ENCODE results near the gene GET4.

Gene GET4

DNA sequence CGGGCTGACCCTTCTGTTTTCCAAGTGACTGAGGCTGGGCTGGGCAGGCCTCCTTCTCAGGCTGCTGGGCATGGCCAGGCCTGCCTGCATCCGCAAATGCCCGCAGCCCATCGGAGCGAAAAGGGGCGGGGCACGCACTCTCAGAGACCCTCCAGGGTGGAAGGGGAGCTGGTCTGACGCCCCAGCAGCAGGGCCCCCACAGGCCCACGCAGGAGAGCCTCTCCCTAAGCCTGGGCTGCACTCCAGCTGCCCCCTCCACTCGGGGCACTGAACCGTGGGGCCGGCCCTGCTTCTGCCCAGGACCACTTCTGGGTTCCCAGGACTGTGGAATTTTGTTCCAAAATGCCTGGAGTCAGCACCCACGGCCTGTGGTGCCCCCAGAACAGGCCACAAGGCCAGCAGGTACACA is 68.8 kb downstream of the GET4 start:
- Histone ChIP-seq H3K4me1 (ENCODE audit: insufficient read depth, low read length) (peaks cover 14% of the 10 kb centered on the region; the same call in 1 of the 2 replicates), H3K9me3 (ENCODE audit: control insufficient read depth, insufficient read depth, low read length) (peaks cover 3% of the 10 kb centered on the region; the same call in 1 of the 2 replicates), H3K36me3 (ENCODE audit: insufficient read depth, low read length) (no peaks in the 10 kb centered on the region), H3K9ac (ENCODE audit: low read depth, low read length) (0 out of 2 replicates have a peak overlapping the region, but pooled peaks have one; percentile 43)

DNA sequence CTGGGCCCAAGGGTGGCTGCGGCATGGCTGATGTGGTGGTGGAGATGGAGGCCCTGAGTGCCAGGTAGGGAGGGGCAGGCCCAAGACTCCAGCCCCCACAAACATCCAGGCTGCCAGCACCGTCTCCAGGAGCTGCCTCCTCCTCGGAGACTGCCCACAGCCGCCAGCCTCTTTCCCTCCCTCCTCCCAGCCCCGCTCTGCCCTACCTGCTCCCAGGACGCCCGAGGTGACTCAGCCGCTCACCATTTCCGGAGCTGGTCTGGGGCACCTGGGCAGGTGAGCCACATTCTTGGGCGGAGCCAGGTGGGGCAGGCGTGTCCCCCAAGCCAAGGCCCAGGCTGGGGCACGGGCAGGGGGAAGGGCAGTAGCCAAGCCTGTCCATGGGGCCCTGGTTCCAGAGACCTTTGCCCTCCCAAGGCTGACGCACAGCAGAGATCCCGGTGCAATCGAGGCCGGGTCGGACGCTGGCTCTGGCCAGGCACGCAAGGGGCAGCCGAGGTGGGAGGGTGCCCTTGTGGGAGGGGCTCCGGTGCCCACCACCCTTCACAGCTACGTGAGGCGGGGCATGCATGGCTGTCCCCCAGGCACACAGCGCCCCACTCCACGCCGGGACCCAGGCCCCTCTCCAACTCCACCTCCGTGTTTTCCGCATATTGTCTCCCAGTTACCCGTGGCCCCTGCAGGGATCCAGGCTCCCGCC is 69.4 kb downstream of the GET4 start:
- peaks cover 3% of the 10 kb centered on the region; the same call in 1 of the 2 replicates for H3K9me3 ChIP-seq (ENCODE audit: control insufficient read depth, insufficient read depth, low read length)
- no peaks in the 10 kb centered on the region for H3K36me3 ChIP-seq (ENCODE audit: insufficient read depth, low read length)
- H3K9ac ChIP-seq (ENCODE audit: low read depth, low read length): peak overlapping the region; percentile 43
- H3K4me1 ChIP-seq (ENCODE audit: insufficient read depth, low read length): peaks cover 14% of the 10 kb centered on the region; the same call in 1 of the 2 replicates
